Measurements from ENCODE around the gene TNFRSF12A. TPM values are rescaled to one million over a fixed set of nuclear protein-coding genes. Genes with fewer than 3 reads are reported as not detected.

TNFRSF12A gene
- total and polyA plus RNA-seq, 9 donors = 3.7 to 52.5 (median 8.5) TPM

DNA sequence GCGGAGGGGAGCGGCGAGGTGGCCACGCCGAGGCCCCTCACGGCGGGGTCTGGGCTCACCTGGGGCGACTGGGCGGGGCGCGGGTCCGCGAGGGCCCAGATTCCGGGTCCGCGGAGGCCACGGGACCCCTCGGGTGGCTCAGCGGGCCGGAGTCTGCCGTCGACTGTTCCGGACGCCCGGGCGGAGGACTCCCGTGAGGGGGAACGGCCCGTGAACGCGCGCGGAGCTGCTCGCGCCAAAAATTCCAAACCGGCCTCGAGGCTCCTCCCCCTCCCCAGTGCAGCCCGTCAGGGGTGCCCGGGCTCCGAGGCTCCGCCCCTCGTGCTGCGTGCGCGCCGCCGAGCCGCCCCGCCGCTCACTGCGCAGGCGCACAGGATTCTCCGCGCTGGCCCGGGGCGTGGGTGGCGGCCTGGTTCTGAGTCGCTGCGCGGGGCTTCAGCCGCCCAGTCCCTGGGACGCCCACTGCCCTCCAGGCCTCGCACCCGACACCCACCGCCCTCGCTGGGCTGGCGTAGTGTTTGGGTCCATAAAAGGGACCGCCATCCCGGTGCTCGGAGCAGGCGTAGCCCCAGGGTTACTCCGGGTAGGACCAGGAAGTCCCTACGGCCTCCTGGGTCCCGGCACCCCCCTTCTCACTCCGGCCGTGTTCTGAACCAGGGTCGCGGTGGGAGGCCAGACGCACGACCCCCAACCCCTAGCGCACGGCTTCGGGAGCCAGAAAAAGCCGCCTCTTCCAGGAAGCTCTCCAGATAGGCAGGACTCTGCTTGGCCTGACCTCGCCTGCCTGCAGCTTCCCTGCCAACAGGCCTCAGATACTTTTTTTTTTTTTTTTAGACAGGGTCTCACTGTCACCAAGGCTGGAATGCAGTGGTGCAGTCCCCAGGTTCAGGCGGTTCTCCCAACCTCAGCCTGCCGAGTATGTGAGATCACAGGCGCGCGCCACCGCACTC is 39.7 kb upstream of the TNFRSF12A start, which contains the start of gene PKMYT1:
Gene PKMYT1, minus strand, starts transcription at position 220 of the 950 bp plus-strand sequence. CDS start 789 bp downstream, outside the sequence.
- intact Hi-C loops (cut with DNase I) = no loop called here
- 4 to 9% (median 8%) methylated on average over 55 to 91 of the region's 91 CpGs for WGBS, 3 donors
- peaks cover 8% of the 10 kb centered on the region for H3K4me1 ChIP-seq (ENCODE audit: insufficient read depth)
- no peaks in the 10 kb centered on the region for H3K36me3 ChIP-seq
- H3K9me3 ChIP-seq = no peaks in the 10 kb centered on the region
- TF ChIP-seq POLR2A (IDR thresholded peaks at IDR 0.05) (peak; percentile 91), EP300 (IDR thresholded peaks at IDR 0.05) (no peak)
- peak within 1 kb of the TSS; percentile 4 to 59 for H3K27ac ChIP-seq
- peak; percentile 90 to 97 (median 94) for DNase-seq
- H3K4me3 ChIP-seq = peak within 1 kb of the TSS; percentile 77
- no peaks in the 10 kb centered on the region for H3K27me3 ChIP-seq

DNA sequence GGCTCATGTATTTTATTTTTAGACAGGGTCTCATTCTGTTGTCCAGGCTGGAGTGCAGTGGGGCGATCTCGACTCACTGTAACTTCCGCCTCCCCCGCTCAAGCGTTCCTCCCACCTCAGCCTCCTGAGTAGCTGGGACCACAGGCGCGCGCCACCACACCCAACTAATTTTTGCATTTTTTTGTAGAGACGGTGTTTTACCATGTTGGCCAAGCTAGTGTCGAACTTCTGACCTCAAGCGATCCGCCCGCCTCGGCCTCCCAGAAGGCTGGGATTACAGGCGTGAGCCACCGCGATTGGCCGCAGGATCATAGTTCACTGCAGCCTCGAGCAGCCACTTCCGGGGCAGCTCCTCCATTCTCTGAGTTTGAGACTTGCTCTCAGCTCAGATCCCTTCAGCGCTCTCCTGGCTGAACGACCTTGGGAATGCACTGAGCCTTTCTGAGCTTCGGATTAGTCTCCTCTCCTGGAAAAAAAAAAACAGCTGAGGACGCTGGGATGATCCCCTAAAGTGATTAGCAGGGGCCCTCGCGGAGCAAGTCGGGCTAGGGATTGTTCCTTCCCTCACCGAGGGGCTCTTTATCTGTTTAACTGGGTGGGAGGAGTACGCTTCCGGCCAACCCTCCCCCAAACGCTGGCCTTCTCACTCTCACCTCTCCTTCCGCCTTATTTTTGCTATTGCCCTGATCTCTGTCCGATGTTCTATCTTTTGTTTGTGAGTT is 38.8 kb upstream of the TNFRSF12A start:
- TF ChIP-seq POLR2A (IDR thresholded peaks at IDR 0.05) (no peak), CTCF (IDR thresholded peaks at IDR 0.05) (no peak), EP300 (IDR thresholded peaks at IDR 0.05) (no peak)
- peak overlapping the region; percentile 77 for H3K4me3 ChIP-seq
- intact Hi-C loops (cut with DNase I) = no loop called here
- DNase-seq = no peak
- H3K27me3 ChIP-seq = no peaks in the 10 kb centered on the region
- no peak overlapping the region for H3K27ac ChIP-seq
- H3K9me3 ChIP-seq = no peaks in the 10 kb centered on the region
- H3K36me3 ChIP-seq = no peaks in the 10 kb centered on the region
- 20 to 32% (median 29%) methylated on average over 33 of the region's 33 CpGs for WGBS, 3 donors
- peaks cover 8% of the 10 kb centered on the region for H3K4me1 ChIP-seq (ENCODE audit: insufficient read depth)

- TF ChIP-seq EP300 (IDR thresholded peaks at IDR 0.05) = no peak
- TF ChIP-seq CTCF (IDR thresholded peaks at IDR 0.05) = no peak
- TF ChIP-seq POLR2A (IDR thresholded peaks at IDR 0.05) = no peak
- intact Hi-C loops (cut with DNase I) = no loop called here
- Histone ChIP-seq H3K4me1 (ENCODE audit: insufficient read depth) (peaks cover 8% of the 10 kb centered on the region), H3K36me3 (no peaks in the 10 kb centered on the region), H3K9me3 (no peaks in the 10 kb centered on the region), H3K27me3 (no peaks in the 10 kb centered on the region), H3K27ac (no peak overlapping the region), H3K4me3 (no peak overlapping the region)
- DNase-seq = no peak
- 59 to 66% (median 60%) methylated on average over 4 of the region's 4 CpGs for WGBS, 3 donors
These were observed 38.3 kb upstream of the TNFRSF12A start for GRCh38 chr16:2981899-2982250.

- H3K27me3 ChIP-seq = no peaks in the 10 kb centered on the region
- no peak for TF ChIP-seq EP300 (IDR thresholded peaks at IDR 0.05)
- no peaks in the 10 kb centered on the region for H3K36me3 ChIP-seq
- peaks cover 8% of the 10 kb centered on the region for H3K4me1 ChIP-seq (ENCODE audit: insufficient read depth)
- H3K9me3 ChIP-seq = no peaks in the 10 kb centered on the region
- intact Hi-C loops (cut with DNase I) = no loop called here
- WGBS, 3 donors = 73 to 78% (median 77%) methylated on average over 5 of the region's 5 CpGs
- H3K27ac ChIP-seq = no peak overlapping the region
- no peak for DNase-seq
- no peak overlapping the region for H3K4me3 ChIP-seq
These were observed 37.8 kb upstream of the TNFRSF12A start for GRCh38 chr16:2982402-2982801.

- H3K27ac ChIP-seq = no peak overlapping the region
- peaks cover 8% of the 10 kb centered on the region for H3K4me1 ChIP-seq (ENCODE audit: insufficient read depth)
- H3K36me3 ChIP-seq = no peaks in the 10 kb centered on the region
- no peaks in the 10 kb centered on the region for H3K9me3 ChIP-seq
- peak; percentile 65 to 89 (median 80) for DNase-seq
- TF ChIP-seq EP300 (IDR thresholded peaks at IDR 0.05) = no peak
- peak; percentile 78 to 87 (median 86) for TF ChIP-seq CTCF (IDR thresholded peaks at IDR 0.05)
- TF ChIP-seq POLR2A (IDR thresholded peaks at IDR 0.05) = no peak
- intact Hi-C loops (cut with DNase I) = no loop called here
- no peaks in the 10 kb centered on the region for H3K27me3 ChIP-seq
- WGBS, 3 donors = 8 to 12% (median 9%) methylated on average over 42 of the region's 42 CpGs
- H3K4me3 ChIP-seq = no peak overlapping the region
These were observed 36.4 kb upstream of the TNFRSF12A start for GRCh38 chr16:2983706-2984136.
